HCT116 (cell line): ENCODE data around the gene RNF113B. TPM values are rescaled to one million over a fixed set of nuclear protein-coding genes. Genes with fewer than 3 reads are reported as not detected.

Experiments
- ATAC-seq: fragments of 200-7000 bp; cut with Tn5 transposase; 2 replicates; pipeline ENCODE4 v1.9.1; 2020; ENCODE audit warnings: mild to moderate bottlenecking, moderate library complexity
- BruUV-seq: library from RNA; stranded (reverse); fragments of 400-500 nt; replicated peaks from 2 replicates; lab custom pipeline; 2021; lab: Mats Ljungman, UMichigan
- CTCF ChIA-PET: fragments of 300-600 bp; sonication (Branson Sonifier 250); formaldehyde crosslinking; loops from one replicate; lab custom pipeline; 2021; ENCODE audit warnings: antibody characterized with exemption; lab: Charles Lee
- POLR2A ChIA-PET: fragments of 300-600, 350-600 bp; sonication (Branson Sonifier 250); formaldehyde crosslinking; loops from one replicate; lab custom pipeline; 2021; ENCODE audit warnings: antibody characterized with exemption; lab: Charles Lee
- RAD21 ChIA-PET, 2 experiments: fragments of 300-600 bp; sonication (Branson Sonifier 250); formaldehyde crosslinking; loops; one replicate each; lab custom pipeline; 2023; ENCODE audit warnings: low total read pairs in 2 of 2; ENCODE audit not compliant: uncharacterized antibody in 2 of 2, unreplicated experiment in 2 of 2, low non-redundant PET in 1 of 2; lab: Charles Lee
- DNase-seq: peaks from one replicate; pipeline ENCODE4 v3.0.0-alpha.2; 2010; ENCODE audit warnings: low read depth, low spot score
- H2AFZ ChIP-seq: fragments of 200-600 bp; shearing (Covaris generic), sonication (generic); 2 replicates; pipeline ENCODE4 v1.6.1; 2017; ENCODE audit warnings: low read depth, mixed run types, mixed read lengths, antibody characterized with exemption, low read length; ENCODE audit not compliant: poor library complexity, severe bottlenecking
- H3K27ac ChIP-seq: 2 replicates; pipeline ENCODE4 v1.5.1; 2012; ENCODE audit warnings: low read depth, low read length
- H3K27me3 ChIP-seq: fragments of 200-600 bp; sonication (generic); 2 replicates; pipeline ENCODE4 v1.6.1; 2016; ENCODE audit warnings: mixed run types, low read length, mixed read lengths; ENCODE audit not compliant: insufficient read depth
- H3K36me3 ChIP-seq, 2 experiments: fragments of 200-500 bp in 1 of 2; fragments of 200-600 bp in 1 of 2; sonication (Bioruptor generic) in 1 of 2; sonication (generic) in 1 of 2; 2 replicates each; pipeline versions ENCODE4 v1.5.1 to v1.6.1; 2014 to 2016; ENCODE audit warnings: low read length in 2 of 2, inconsistent platforms in 1 of 2, mixed read lengths in 1 of 2, mixed run types in 1 of 2; ENCODE audit not compliant: insufficient read depth in 2 of 2, control insufficient read depth in 1 of 2
- H3K4me1 ChIP-seq, 2 experiments: fragments of 200-600 bp in 1 of 2; sonication (generic) in 1 of 2; 2 replicates each; pipeline versions ENCODE4 v1.5.1 to v1.6.1; 2012 to 2017; ENCODE audit warnings: low read length in 2 of 2, inconsistent platforms in 1 of 2, mild to moderate bottlenecking in 1 of 2, mixed read lengths in 1 of 2, mixed run types in 1 of 2, moderate library complexity in 1 of 2; ENCODE audit not compliant: insufficient read depth in 2 of 2, control insufficient read depth in 1 of 2
- H3K4me2 ChIP-seq: fragments of 200-600 bp; sonication (generic); 2 replicates; pipeline ENCODE4 v1.6.1; 2017; ENCODE audit warnings: mixed run types, low read length, mixed read lengths
- H3K4me3 ChIP-seq, 2 experiments: fragments of 200-600 bp in 1 of 2; sonication (generic) in 1 of 2; replicated peaks in 1 of 2; 2 replicates each; pipeline ENCODE4 v1.5.1; 2011 to 2016; ENCODE audit warnings: low read length in 2 of 2, control low read depth in 1 of 2, low read depth in 1 of 2, mild to moderate bottlenecking in 1 of 2, mixed read lengths in 1 of 2, mixed run types in 1 of 2
- H3K79me2 ChIP-seq: fragments of 200-600 bp; sonication (generic); 2 replicates; pipeline ENCODE4 v1.6.1; 2017; ENCODE audit warnings: mild to moderate bottlenecking, mixed run types, low read length, moderate library complexity, mixed read lengths; ENCODE audit not compliant: insufficient read depth
- H3K9ac ChIP-seq: fragments of 200-600 bp; sonication (generic); 2 replicates; pipeline ENCODE4 v1.6.1; 2016; ENCODE audit warnings: low read length, mixed read lengths
- H3K9me2 ChIP-seq: fragments of 200-600 bp; sonication (generic), shearing (Covaris generic); 2 replicates; pipeline ENCODE4 v1.6.1; 2017; ENCODE audit warnings: mixed run types, mild to moderate bottlenecking, moderate library complexity; ENCODE audit not compliant: insufficient read depth
- H3K9me3 ChIP-seq, 2 experiments: fragments of 200-500 bp in 1 of 2; fragments of 200-600 bp in 1 of 2; sonication (Bioruptor generic) in 1 of 2; sonication (generic) in 1 of 2; 2 replicates each; pipeline ENCODE4 v1.6.1; 2014 to 2017; ENCODE audit warnings: low read length in 2 of 2, mixed read lengths in 2 of 2, inconsistent platforms in 1 of 2, low read depth in 1 of 2, mild to moderate bottlenecking in 1 of 2, mixed run types in 1 of 2, moderate library complexity in 1 of 2; ENCODE audit not compliant: control insufficient read depth in 1 of 2, insufficient read depth in 1 of 2
- H4K20me1 ChIP-seq: fragments of 200-600 bp; sonication (generic), shearing (Covaris generic); 2 replicates; pipeline ENCODE4 v1.6.1; 2017; ENCODE audit warnings: mixed run types, mild to moderate bottlenecking, moderate library complexity; ENCODE audit not compliant: insufficient read depth
- CBX3 ChIP-seq: IDR thresholded peaks from 2 replicates; pipeline ENCODE4 v1.6.1; 2012; ENCODE audit warnings: low read depth
- CTCF ChIP-seq, 3 experiments: fragments of 200-600 bp in 1 of 3; sonication (generic) in 1 of 3; IDR thresholded peaks in 2 of 3; conservative IDR thresholded peaks in 1 of 3; 2 replicates each; pipeline ENCODE4 v1.5.1; 2012 to 2017; ENCODE audit warnings: low read depth in 2 of 3, low read length in 2 of 3, antibody characterized with exemption in 1 of 3, borderline replicate concordance in 1 of 3, control low read depth in 1 of 3, mild to moderate bottlenecking in 1 of 3, mixed read lengths in 1 of 3, mixed run types in 1 of 3, moderate library complexity in 1 of 3; ENCODE audit not compliant: insufficient read depth in 1 of 3
- EGR1 ChIP-seq: IDR thresholded peaks from 2 replicates; pipeline ENCODE4 v1.6.1; 2012; ENCODE audit warnings: low read depth
- ELF1 ChIP-seq: IDR thresholded peaks from 2 replicates; pipeline ENCODE4 v1.6.1; 2012; ENCODE audit warnings: low read depth, borderline replicate concordance
- MAX ChIP-seq: IDR thresholded peaks from 2 replicates; pipeline ENCODE4 v1.6.1; 2012
- POLR2A ChIP-seq: IDR thresholded peaks from 2 replicates; pipeline ENCODE4 v1.7.0; 2011; ENCODE audit warnings: borderline replicate concordance; ENCODE audit not compliant: insufficient read depth, insufficient read length; ENCODE audit errors: extremely low read depth
- POLR2AphosphoS5 ChIP-seq: IDR thresholded peaks from 2 replicates; pipeline ENCODE4 v1.6.1; 2011; ENCODE audit warnings: mild to moderate bottlenecking, low read depth, low read length, moderate library complexity
- RAD21 ChIP-seq: IDR thresholded peaks from 2 replicates; pipeline ENCODE4 v1.6.1; 2012; ENCODE audit warnings: low read depth, mild to moderate bottlenecking
- ZNF274 ChIP-seq: fragments of 200-500 bp; sonication (Bioruptor generic); IDR thresholded peaks from 2 replicates; pipeline ENCODE4 v1.6.1; 2014; ENCODE audit warnings: mild to moderate bottlenecking, low read depth, low read length, inconsistent platforms
- intact Hi-C: fragments of 100-400 bp; cut with micrococcal nuclease; formaldehyde crosslinking; loops from 2 replicates; pipeline ENCODE4 v1.10.0; 2022
- total RNA-seq: library from RNA; stranded (reverse); gene quantifications from one replicate; pipeline ENCODE4 v1.2.1, GENCODE V29; 2021; ENCODE audit not compliant: unreplicated experiment

Gene RNF113B
- total RNA-seq, 1 experiment from 2014 or later: not detected

- Histone ChIP-seq H3K9me3 (no peaks in the 10 kb centered on the region), H3K79me2 (no peaks in the 10 kb centered on the region), H3K4me1 (no peaks in the 10 kb centered on the region), H3K27me3 (no peaks in the 10 kb centered on the region), H3K9ac (no peak overlapping the region), H3K4me3 (no peak overlapping the region), H3K4me2 (no peak overlapping the region), H2AFZ (no peak overlapping the region), H3K27ac (no peak overlapping the region), H3K9me2 (no peaks in the 10 kb centered on the region), H4K20me1 (no peaks in the 10 kb centered on the region), H3K36me3 (no peaks in the 10 kb centered on the region)
- ChIA-PET CTCF (interaction anchor here (0.7 kb wide), 1 partner anchor 70 kb away, joined by 3 read pairs; no protein-coding TSS in a partner anchor), POLR2A (no interaction called here), RAD21 (interaction anchor here in 1 of 2 experiments (0.7 kb wide), 1 partner anchor 91 kb away, joined by 5 read pairs; no protein-coding TSS in a partner anchor)
- intact Hi-C loops: no loop called here
- DNase-seq: no peak
- no TSS peak for BruUV-seq
- no peak for ATAC-seq
- TF ChIP-seq POLR2A: no peak
- no peak for TF ChIP-seq CTCF (IDR thresholded peaks at IDR 0.05 in 2 of 3, conservative IDR thresholded peaks at IDR 0.05 in 1 of 3; ENCODE audit: borderline replicate concordance in 1 of 3, insufficient read depth in 1 of 3, low read depth in 2 of 3, low read length in 2 of 3)
- no peak for TF ChIP-seq MAX
- no peak for TF ChIP-seq CBX3
- no peak for TF ChIP-seq POLR2AphosphoS5
- no peak for TF ChIP-seq EGR1
- TF ChIP-seq ZNF274: no peak
- TF ChIP-seq ELF1: no peak
Measured at GRCh38 chr13:98224557-98224956, 47.5 kb upstream of the RNF113B start.

- H3K9me3 ChIP-seq: no peaks in the 10 kb centered on the region
- ChIA-PET POLR2A (no interaction called here), CTCF (interaction anchor here (0.7 kb wide), 1 partner anchor 69 kb away, joined by 3 read pairs; no protein-coding TSS in a partner anchor), RAD21 (interaction anchor here in 1 of 2 experiments (0.7 kb wide), 1 partner anchor 90 kb away, joined by 5 read pairs; no protein-coding TSS in a partner anchor)
- H3K4me3 ChIP-seq: no peak overlapping the region
- H3K4me2 ChIP-seq: no peak overlapping the region
- H3K79me2 ChIP-seq: no peaks in the 10 kb centered on the region
- no TSS peak for BruUV-seq
- no peak for ATAC-seq
- no peak overlapping the region for H3K9ac ChIP-seq
- intact Hi-C loops: no loop called here
- H2AFZ ChIP-seq: no peak overlapping the region
- no peaks in the 10 kb centered on the region for H3K27me3 ChIP-seq
- no peaks in the 10 kb centered on the region for H3K36me3 ChIP-seq
- no peaks in the 10 kb centered on the region for H3K4me1 ChIP-seq
- no peaks in the 10 kb centered on the region for H3K9me2 ChIP-seq
- no peak overlapping the region for H3K27ac ChIP-seq
- no peak for DNase-seq
- no peak for TF ChIP-seq RAD21
- no peaks in the 10 kb centered on the region for H4K20me1 ChIP-seq
Measured at GRCh38 chr13:98223741-98224140, 46.7 kb upstream of the RNF113B start.
